GM23338 (cell line): Measurements from ENCODE around the gene SURF1. TPM values are rescaled to one million over a fixed set of nuclear protein-coding genes. Genes with fewer than 3 reads are reported as not detected.

Experiments
- ATAC-seq: fragments of 200-7000 bp; cut with Tn5 transposase; 3 replicates; pipeline ENCODE4 v1.9.1; 2020
- DNase-seq: peaks from one replicate; pipeline ENCODE4 v3.0.0-alpha.2; 2015; ENCODE audit warnings: low spot score
- H2AFZ ChIP-seq: fragments of 200-600 bp; sonication (generic); 2 replicates; pipeline ENCODE4 v1.8.0; 2016; ENCODE audit warnings: antibody characterized with exemption, mild to moderate bottlenecking, moderate library complexity
- H3F3A ChIP-seq: fragments of 200-600 bp; sonication (generic); replicated peaks from 2 replicates; pipeline ENCODE4 v1.8.0; 2017; ENCODE audit warnings: antibody characterized with exemption, mixed run types, low read depth
- H3K27ac ChIP-seq: fragments of 200-600 bp; sonication (generic); 2 replicates; pipeline ENCODE4 v1.6.1; 2016; ENCODE audit warnings: low read depth
- H3K27me3 ChIP-seq: fragments of 200-600 bp; sonication (generic); 2 replicates; pipeline ENCODE4 v1.8.0; 2016; ENCODE audit warnings: mild to moderate bottlenecking, mixed run types, moderate library complexity; ENCODE audit not compliant: insufficient read depth
- H3K36me3 ChIP-seq: fragments of 200-600 bp; sonication (generic); 2 replicates; pipeline ENCODE4 v1.8.0; 2016; ENCODE audit warnings: mild to moderate bottlenecking; ENCODE audit not compliant: insufficient read depth
- H3K4me1 ChIP-seq: fragments of 200-600 bp; sonication (generic); 2 replicates; pipeline ENCODE4 v1.8.0; 2016; ENCODE audit warnings: mild to moderate bottlenecking, moderate library complexity; ENCODE audit not compliant: insufficient read depth
- H3K4me2 ChIP-seq: fragments of 200-600 bp; sonication (generic); 2 replicates; pipeline ENCODE4 v1.7.1; 2017; ENCODE audit warnings: mixed run types
- H3K4me3 ChIP-seq: fragments of 200-600 bp; sonication (generic); 2 replicates; pipeline ENCODE4 v1.6.1; 2016; ENCODE audit warnings: mixed run types
- H3K79me2 ChIP-seq: fragments of 200-600 bp; sonication (generic); replicated peaks from 2 replicates; pipeline ENCODE4 v1.8.0; 2017; ENCODE audit warnings: mild to moderate bottlenecking; ENCODE audit not compliant: insufficient read depth
- H3K9me2 ChIP-seq: fragments of 200-600 bp; sonication (generic); 2 replicates; pipeline ENCODE4 v1.8.0; 2017; ENCODE audit not compliant: insufficient read depth
- H4K20me1 ChIP-seq: fragments of 200-600 bp; sonication (generic); replicated peaks from 2 replicates; pipeline ENCODE4 v1.8.0; 2017; ENCODE audit warnings: mild to moderate bottlenecking; ENCODE audit not compliant: insufficient read depth
- H3K27ac Mint-ChIP-seq: 2 replicates; pipeline ENCODE4 v1.8.0; 2020; ENCODE audit warnings: inconsistent platforms, mild to moderate bottlenecking, moderate library complexity, mixed read lengths
- H3K27me3 Mint-ChIP-seq: 3 replicates; pipeline ENCODE4 v1.8.0; 2022; ENCODE audit warnings: low read depth, mild to moderate bottlenecking, moderate library complexity, mixed read lengths, inconsistent platforms; ENCODE audit not compliant: insufficient read depth, poor library complexity
- H3K36me3 Mint-ChIP-seq: 3 replicates; pipeline ENCODE4 v1.8.0; 2021; ENCODE audit warnings: low read depth, mild to moderate bottlenecking, inconsistent platforms, moderate library complexity, mixed read lengths
- H3K4me1 Mint-ChIP-seq: 3 replicates; pipeline ENCODE4 v1.8.0; 2020; ENCODE audit warnings: mild to moderate bottlenecking, inconsistent platforms, mixed read lengths
- H3K4me3 Mint-ChIP-seq: 3 replicates; pipeline ENCODE4 v1.8.0; 2021; ENCODE audit warnings: moderate library complexity, mild to moderate bottlenecking, inconsistent platforms, mixed read lengths
- H3K9me3 Mint-ChIP-seq: 3 replicates; pipeline ENCODE4 v1.8.0; 2020; ENCODE audit warnings: moderate library complexity, mild to moderate bottlenecking, inconsistent platforms, mixed read lengths
- CREB1 ChIP-seq: fragments of 250-450 bp; sonication (Bioruptor Pico); IDR thresholded peaks from 2 replicates; pipeline ENCODE4 v1.5.0; 2020; ENCODE audit warnings: low read depth, mild to moderate bottlenecking, moderate library complexity
- CTCF ChIP-seq, 2 experiments: fragments of 200-600 bp in 1 of 2; sonication (generic) in 1 of 2; conservative IDR thresholded peaks; 2 replicates each; pipeline versions ENCODE4 v1.5.1 to v1.6.1; 2016 to 2017; ENCODE audit warnings: antibody characterized with exemption in 2 of 2, low read depth in 2 of 2, mild to moderate bottlenecking in 2 of 2, moderate library complexity in 1 of 2
- EZH2 ChIP-seq: fragments of 200-600 bp; sonication (generic); IDR thresholded peaks from one replicate; pipeline ENCODE4 v1.8.0; 2017; ENCODE audit warnings: antibody characterized with exemption, mild to moderate bottlenecking, low read depth; ENCODE audit not compliant: unreplicated experiment
- EZH2phosphoT487 ChIP-seq: fragments of 200-600 bp; sonication (generic); IDR thresholded peaks from one replicate; pipeline ENCODE4 v1.8.1; 2018; ENCODE audit warnings: antibody characterized with exemption; ENCODE audit not compliant: unreplicated experiment
- JUNB ChIP-seq: IDR thresholded peaks from one replicate; pipeline ENCODE4 v1.6.1; 2016; ENCODE audit warnings: antibody characterized with exemption; ENCODE audit not compliant: unreplicated experiment
- NANOG ChIP-seq: IDR thresholded peaks from 2 replicates; pipeline ENCODE4 v1.6.1; 2016; ENCODE audit warnings: antibody characterized with exemption, borderline replicate concordance
- STAT1 ChIP-seq: IDR thresholded peaks from one replicate; pipeline ENCODE4 v1.6.1; 2016; ENCODE audit warnings: antibody characterized with exemption; ENCODE audit not compliant: unreplicated experiment
- ZNF114 ChIP-seq: fragments of 250-450 bp; sonication (Bioruptor Pico); IDR thresholded peaks from 2 replicates; pipeline ENCODE4 v1.5.0; 2020; ENCODE audit warnings: mild to moderate bottlenecking, moderate library complexity
- polyA plus RNA-seq: library from polyadenylated mRNA; unstranded; fragments of >200 nt; fragmentation: Nextera tagmentation; extraction: Ambion mirVana; gene quantifications from 2 replicates; pipeline ENCODE4 v1.2.1, GENCODE V29; 2016
- total RNA-seq: library from RNA; depleted of rRNA; stranded (reverse); fragments of >200 nt; shearing (Covaris generic); gene quantifications from 2 replicates; pipeline ENCODE4 v1.2.3, GENCODE V29; 2014
- TF ChIP-seq, protein P1 (sequence below): fragments of 250-450 bp; sonication (Bioruptor Pico); IDR thresholded peaks from 2 replicates; pipeline ENCODE4 v1.5.0; 2020; ENCODE audit warnings: mild to moderate bottlenecking, moderate library complexity

SURF1 gene
- total and polyA plus RNA-seq, 2 experiments from 2014 or later = 39.1 to 52.6 TPM

DNA sequence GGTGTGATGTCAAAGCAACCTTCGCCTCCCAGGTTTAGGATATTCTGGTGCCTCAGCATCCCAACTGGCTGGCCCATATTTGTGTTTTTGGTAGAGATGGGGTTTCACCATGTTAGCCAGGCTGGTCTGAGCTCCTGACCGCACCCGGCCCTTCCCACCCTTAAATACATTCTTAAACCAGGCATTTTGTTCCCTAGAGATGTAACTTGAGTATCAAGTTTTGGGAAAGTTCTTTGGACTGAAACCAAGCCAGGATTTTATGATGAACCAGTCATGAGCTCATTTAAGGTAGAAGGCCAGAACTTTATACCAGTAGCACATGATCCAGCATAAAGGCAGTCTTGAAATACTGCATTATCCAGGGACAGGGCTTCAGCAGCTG lies 4.8 kb downstream of the SURF1 start:
- ATAC-seq = no peak
- H3K27ac Mint-ChIP-seq = no peak overlapping the region
- Histone ChIP-seq H3K4me2 (no peak overlapping the region), H3F3A (peaks cover 57% of the 10 kb centered on the region), H3K4me3 (peak overlapping the region; percentile 13; the same call in 1 of the 2 replicates), H3K27me3 (no peaks in the 10 kb centered on the region), H3K4me1 (peaks cover 20% of the 10 kb centered on the region), H3K79me2 (peaks cover 43% of the 10 kb centered on the region), H3K27ac (peak overlapping the region; percentile 96), H4K20me1 (peaks cover 42% of the 10 kb centered on the region), H3K36me3 (peaks cover 39% of the 10 kb centered on the region), H2AFZ (no peak overlapping the region), H3K9me2 (no peaks in the 10 kb centered on the region)
- DNase-seq = no peak
- H3K9me3 Mint-ChIP-seq = no peaks in the 10 kb centered on the region; the same call in 1 of the 3 replicates
- peaks cover 20% of the 10 kb centered on the region for H3K4me1 Mint-ChIP-seq
- no peak for TF ChIP-seq JUNB
- TF ChIP-seq, protein P1, sequence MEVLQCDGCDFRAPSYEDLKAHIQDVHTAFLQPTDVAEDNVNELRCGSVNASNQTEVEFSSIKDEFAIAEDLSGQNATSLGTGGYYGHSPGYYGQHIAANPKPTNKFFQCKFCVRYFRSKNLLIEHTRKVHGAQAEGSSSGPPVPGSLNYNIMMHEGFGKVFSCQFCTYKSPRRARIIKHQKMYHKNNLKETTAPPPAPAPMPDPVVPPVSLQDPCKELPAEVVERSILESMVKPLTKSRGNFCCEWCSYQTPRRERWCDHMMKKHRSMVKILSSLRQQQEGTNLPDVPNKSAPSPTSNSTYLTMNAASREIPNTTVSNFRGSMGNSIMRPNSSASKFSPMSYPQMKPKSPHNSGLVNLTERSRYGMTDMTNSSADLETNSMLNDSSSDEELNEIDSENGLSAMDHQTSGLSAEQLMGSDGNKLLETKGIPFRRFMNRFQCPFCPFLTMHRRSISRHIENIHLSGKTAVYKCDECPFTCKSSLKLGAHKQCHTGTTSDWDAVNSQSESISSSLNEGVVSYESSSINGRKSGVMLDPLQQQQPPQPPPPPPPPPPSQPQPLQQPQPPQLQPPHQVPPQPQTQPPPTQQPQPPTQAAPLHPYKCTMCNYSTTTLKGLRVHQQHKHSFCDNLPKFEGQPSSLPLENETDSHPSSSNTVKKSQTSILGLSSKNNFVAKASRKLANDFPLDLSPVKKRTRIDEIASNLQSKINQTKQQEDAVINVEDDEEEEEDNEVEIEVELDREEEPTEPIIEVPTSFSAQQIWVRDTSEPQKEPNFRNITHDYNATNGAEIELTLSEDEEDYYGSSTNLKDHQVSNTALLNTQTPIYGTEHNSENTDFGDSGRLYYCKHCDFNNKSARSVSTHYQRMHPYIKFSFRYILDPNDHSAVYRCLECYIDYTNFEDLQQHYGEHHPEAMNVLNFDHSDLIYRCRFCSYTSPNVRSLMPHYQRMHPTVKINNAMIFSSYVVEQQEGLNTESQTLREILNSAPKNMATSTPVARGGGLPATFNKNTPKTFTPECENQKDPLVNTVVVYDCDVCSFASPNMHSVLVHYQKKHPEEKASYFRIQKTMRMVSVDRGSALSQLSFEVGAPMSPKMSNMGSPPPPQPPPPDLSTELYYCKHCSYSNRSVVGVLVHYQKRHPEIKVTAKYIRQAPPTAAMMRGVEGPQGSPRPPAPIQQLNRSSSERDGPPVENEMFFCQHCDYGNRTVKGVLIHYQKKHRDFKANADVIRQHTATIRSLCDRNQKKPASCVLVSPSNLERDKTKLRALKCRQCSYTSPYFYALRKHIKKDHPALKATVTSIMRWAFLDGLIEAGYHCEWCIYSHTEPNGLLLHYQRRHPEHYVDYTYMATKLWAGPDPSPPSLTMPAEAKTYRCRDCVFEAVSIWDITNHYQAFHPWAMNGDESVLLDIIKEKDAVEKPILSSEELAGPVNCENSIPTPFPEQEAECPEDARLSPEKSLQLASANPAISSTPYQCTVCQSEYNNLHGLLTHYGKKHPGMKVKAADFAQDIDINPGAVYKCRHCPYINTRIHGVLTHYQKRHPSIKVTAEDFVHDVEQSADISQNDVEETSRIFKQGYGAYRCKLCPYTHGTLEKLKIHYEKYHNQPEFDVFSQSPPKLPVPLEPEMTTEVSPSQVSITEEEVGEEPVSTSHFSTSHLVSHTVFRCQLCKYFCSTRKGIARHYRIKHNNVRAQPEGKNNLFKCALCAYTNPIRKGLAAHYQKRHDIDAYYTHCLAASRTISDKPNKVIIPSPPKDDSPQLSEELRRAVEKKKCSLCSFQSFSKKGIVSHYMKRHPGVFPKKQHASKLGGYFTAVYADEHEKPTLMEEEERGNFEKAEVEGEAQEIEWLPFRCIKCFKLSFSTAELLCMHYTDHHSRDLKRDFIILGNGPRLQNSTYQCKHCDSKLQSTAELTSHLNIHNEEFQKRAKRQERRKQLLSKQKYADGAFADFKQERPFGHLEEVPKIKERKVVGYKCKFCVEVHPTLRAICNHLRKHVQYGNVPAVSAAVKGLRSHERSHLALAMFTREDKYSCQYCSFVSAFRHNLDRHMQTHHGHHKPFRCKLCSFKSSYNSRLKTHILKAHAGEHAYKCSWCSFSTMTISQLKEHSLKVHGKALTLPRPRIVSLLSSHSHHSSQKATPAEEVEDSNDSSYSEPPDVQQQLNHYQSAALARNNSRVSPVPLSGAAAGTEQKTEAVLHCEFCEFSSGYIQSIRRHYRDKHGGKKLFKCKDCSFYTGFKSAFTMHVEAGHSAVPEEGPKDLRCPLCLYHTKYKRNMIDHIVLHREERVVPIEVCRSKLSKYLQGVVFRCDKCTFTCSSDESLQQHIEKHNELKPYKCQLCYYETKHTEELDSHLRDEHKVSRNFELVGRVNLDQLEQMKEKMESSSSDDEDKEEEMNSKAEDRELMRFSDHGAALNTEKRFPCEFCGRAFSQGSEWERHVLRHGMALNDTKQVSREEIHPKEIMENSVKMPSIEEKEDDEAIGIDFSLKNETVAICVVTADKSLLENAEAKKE = no peak
- no peak for TF ChIP-seq NANOG
- TF ChIP-seq CREB1 (CRISPR knock-in tag) = no peak
- TF ChIP-seq CTCF (conservative IDR thresholded peaks at IDR 0.05; ENCODE audit: low read depth in 2 of 2) = no peak
- TF ChIP-seq STAT1 = no peak
- TF ChIP-seq ZNF114 (CRISPR knock-in tag) = no peak
- no peak for TF ChIP-seq EZH2
- no peak for TF ChIP-seq EZH2phosphoT487
- H3K4me3 Mint-ChIP-seq = peak overlapping the region; percentile 33; the same call in 2 of the 3 replicates
- H3K27me3 Mint-ChIP-seq = peaks cover 34% of the 10 kb centered on the region
- peaks cover 60% of the 10 kb centered on the region for H3K36me3 Mint-ChIP-seq
